ENCODE measurements around the gene ZNF506.
A peak's percentile ranks its signal among the peaks of the same experiment; 100 is the strongest.
"Not testable (repeated sequence)": the region's sequence is repeated elsewhere in the genome, so short reads cannot be mapped to it uniquely, and the experiment has no call there.

The ZNF506 gene

DNA sequence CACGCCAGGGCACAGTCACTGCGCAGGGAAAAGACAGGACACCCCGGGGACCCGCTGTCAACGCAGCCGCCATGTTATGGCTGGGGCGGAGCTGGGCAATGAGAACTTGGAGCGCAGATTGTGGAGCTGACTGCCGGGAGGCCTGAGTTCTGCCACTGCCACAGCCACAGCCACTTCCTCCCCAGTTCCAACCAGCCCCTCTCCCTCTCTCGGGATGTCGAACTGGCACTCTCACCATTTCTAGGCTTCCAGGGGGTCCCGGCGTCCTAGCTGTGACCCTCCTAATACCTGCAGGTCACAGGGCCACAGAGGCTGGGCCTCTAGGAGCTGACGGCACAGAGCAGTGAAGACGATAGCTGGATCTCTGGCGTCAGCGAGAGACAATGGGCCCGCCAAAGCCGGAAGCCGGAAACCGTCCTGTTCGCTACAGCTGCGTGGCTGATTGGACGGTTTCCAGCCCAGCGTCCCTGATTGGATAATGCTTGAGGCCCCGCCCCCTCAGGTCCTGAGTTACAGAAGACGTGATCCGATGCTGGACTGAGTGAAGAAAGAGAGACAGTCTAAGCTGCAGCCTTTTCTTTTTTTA, at the start of gene ZNF506:
ZNF506 (minus strand) TSS at position 385 of the 586 bp plus-strand sequence; CDS start at position 238, 147 bp downstream.
- in situ Hi-C loops (cut with HindIII; ENCODE audit: low sequenced_read_pairs) = no loop called here
- peak within 1 kb of the TSS; percentile 60 for H3K4me3 ChIP-seq (ENCODE audit: low read depth, low read length)
- no peak for TF ChIP-seq CTCF (IDR thresholded peaks at IDR 0.05; ENCODE audit: low read depth, low read length, missing control alignments)
- peak; percentile 92 for DNase-seq (ENCODE audit: low read depth)

GRCh38 chr19:19870086-19870485, 48.5 kb upstream of the ZNF506 start:
- in situ Hi-C loops (cut with HindIII; ENCODE audit: low sequenced_read_pairs); DNase-seq (ENCODE audit: low read depth): not testable (repeated sequence)

DNA sequence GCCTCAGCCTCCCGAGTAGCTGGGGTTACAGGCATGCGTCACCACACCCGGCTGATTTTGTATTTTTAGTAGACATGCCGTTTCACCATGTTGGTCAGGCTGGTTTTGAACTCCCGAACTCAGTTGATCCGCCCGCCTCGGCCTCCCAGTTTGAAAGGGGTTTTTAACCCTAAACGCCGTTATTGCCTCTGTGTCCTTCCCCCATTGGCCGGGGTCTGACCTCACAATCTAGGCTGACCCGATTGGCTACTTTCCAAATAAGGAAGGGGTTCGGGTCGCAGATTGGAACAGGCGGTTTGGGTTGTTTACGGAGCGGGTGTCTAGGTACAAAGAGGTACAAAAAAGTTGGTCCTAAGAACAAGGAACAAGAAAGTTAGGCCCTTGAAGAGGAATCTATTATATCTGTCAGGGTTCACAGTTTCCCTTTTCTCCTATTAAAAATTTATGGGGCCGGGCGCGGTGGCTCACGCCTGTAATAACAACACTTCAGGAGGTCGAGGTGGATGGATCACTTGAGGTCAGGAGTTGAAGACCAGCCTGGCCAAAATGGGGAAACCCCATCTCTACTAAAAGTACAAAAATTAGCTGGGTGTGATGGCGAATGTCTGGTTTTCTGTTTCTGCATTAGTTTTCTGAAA, 45.2 kb upstream of the ZNF506 start:
- DNase-seq (ENCODE audit: low read depth) = no peak
- TF ChIP-seq CTCF (IDR thresholded peaks at IDR 0.05; ENCODE audit: low read depth, low read length, missing control alignments) = no peak
- in situ Hi-C loops (cut with HindIII; ENCODE audit: low sequenced_read_pairs) = no loop called here
- peak overlapping the region; percentile 78 for H3K4me3 ChIP-seq (ENCODE audit: low read depth, low read length)

More at GRCh38 chr19:19870086-19870485, 48.5 kb upstream of the ZNF506 start:
- H3K4me3 ChIP-seq (ENCODE audit: low read depth, low read length) = not testable (repeated sequence)

- peak within 1 kb of the TSS; percentile 78 for H3K4me3 ChIP-seq (ENCODE audit: low read depth, low read length)
- in situ Hi-C loops (cut with HindIII; ENCODE audit: low sequenced_read_pairs) = no loop called here
- DNase-seq (ENCODE audit: low read depth) = peak; percentile 80
- TF ChIP-seq CTCF (IDR thresholded peaks at IDR 0.05; ENCODE audit: low read depth, low read length, missing control alignments) = no peak
Observed at GRCh38 chr19:19865750-19866610, 44.4 kb upstream of the ZNF506 start, which contains the start of gene ZNF253. ZNF253 (plus strand) TSS chr19:19865882; CDS start chr19:19865997, 115 bp downstream.

DNA sequence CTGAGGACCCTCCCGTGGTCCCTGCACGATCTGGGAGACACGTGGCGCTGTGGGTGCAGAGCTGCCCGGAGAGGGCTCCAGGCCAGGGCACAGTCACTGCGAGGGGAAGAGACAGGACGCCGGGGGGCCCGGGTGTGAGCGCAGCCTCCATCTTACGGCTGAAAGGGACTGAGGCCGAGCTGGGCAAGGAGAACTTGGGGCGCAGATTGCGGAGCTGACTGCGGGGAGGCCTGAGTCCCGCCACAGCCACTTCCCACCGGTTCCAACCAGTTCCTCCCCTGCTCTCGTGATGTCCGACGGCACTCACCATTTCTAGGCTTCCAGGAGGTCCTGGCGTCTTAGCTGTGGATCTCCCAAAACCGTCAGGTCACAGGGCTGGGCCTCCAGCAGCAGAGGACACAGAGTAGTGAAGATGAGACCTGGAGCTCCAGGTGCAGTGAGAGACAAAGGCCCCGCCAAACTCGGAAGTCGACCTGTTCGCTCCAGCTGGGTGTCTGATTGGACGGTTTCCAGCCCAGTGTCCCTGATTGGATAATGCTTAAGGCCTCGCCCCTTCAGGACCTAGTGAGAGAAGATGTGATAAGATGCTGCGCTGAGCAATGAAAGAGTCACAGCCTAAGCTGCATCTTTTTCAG, 39.3 kb upstream of the ZNF506 start:
- in situ Hi-C loops (cut with HindIII; ENCODE audit: low sequenced_read_pairs) = no loop called here
- no peak overlapping the region for H3K4me3 ChIP-seq (ENCODE audit: low read depth, low read length)
- no peak for DNase-seq (ENCODE audit: low read depth)
- TF ChIP-seq CTCF (IDR thresholded peaks at IDR 0.05; ENCODE audit: low read depth, low read length, missing control alignments) = no peak

DNA sequence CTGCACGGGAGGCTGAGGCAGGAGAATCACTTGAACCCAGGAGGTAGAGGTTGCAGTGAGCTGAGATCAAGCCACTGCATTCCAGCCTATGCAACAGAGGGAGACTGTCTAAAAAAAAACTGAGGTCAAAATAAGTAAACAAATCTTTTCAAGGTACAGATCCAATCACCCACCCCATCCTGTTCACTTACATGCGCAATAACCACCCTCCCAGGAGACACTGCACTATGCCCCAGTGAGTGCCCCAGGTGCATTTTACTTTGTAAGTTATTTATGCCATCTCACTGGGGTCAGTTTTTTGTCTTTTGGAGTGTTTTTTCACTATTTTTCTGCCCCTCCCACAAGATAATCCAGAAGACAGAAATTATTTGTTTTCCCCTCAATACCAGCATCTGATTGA, 37.2 kb upstream of the ZNF506 start:
- no peak overlapping the region for H3K4me3 ChIP-seq (ENCODE audit: low read depth, low read length)
- in situ Hi-C loops (cut with HindIII; ENCODE audit: low sequenced_read_pairs) = no loop called here
- no peak for DNase-seq (ENCODE audit: low read depth)
- TF ChIP-seq CTCF (IDR thresholded peaks at IDR 0.05; ENCODE audit: low read depth, low read length, missing control alignments) = no peak

DNA sequence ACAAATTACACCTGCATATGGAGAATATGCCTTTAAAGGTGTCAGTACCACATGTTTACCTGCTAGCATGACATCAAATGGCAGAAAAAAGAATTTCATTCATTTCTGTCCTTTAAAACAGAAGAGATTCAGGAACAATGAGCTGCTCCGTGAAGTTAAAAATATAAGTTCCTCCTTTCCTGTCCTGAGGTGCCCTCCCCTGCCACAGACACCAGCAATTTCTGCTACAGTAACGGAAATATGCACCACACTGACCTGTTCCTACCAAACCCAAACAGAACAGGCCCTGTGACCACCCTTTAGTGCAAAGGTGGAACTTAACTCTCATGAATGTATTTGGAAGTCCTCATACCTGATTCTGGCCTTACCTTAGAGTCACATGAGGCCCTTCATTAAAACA, 30.2 kb upstream of the ZNF506 start:
- H3K4me3 ChIP-seq (ENCODE audit: low read depth, low read length); DNase-seq (ENCODE audit: low read depth); in situ Hi-C loops (cut with HindIII; ENCODE audit: low sequenced_read_pairs): not testable (repeated sequence)
